ENCODE results near the gene RBBP8NL.

Gene RBBP8NL

DNA sequence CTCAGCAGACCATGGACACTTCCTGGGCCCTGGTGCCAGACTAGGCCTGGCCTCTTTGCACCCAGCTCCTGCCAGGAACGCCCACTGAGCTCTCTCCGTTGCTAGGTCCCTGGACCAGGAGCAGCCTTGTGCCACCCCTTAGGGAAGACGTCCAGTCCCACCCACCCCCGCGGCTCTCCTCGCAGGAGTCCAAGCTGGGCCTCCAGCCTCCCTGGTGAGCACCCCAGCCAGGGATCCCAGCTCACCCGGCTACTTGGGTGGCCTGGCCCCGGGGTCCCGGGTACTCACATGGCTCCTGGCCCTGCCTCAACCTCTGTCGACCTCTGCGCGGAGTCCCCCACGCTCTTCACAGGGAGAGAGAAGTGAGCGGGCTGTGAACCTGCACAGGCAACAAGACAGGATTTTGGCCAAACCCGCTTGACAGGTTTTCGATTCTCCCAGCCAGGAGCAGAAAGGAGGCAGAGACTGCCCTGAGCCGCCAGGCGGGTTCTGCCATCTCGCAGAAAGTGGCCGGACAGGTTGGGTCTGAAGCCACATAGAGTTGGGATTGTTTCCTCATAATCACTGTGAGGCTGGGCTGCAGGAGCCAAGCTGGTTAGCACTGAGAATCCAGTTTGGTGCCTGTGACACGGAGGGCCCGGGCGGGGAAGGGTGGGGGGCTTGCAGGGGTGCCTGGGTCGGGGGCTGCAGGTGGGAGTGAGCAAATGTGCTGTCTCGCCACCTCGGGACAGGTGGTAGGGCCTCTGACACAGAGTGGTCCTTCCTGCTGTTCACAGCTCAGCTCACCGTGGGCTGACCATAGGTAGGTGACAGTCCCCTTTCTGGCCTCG lies at the start of gene RBBP8NL:
TSS of gene RBBP8NL (minus strand) at position 368 of the 830 bp plus-strand sequence. CDS start 7,892 bp downstream, outside the sequence.
- DNase-seq: no peak

GRCh38 chr20:62476056-62476838 lies 48.9 kb upstream of the RBBP8NL start:
- no peak for DNase-seq

DNA sequence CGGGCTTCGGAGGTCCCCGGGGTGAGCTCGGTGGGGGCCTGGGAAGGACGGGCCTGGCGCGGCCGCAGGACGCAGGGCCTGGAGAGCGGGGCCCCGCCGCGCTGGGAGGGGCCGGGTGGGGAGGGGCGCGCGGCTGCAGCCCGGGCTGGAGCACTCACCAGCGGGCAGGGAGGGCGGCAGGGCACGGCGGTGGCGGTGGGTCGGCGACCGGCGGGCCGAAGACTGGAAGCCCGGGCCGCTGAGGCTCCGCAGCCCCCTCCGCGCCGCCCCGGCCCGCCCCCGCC lies 48.4 kb upstream of the RBBP8NL start, which contains the start of gene GATA5:
TSS of gene GATA5 (minus strand) at position 224 of the 284 bp plus-strand sequence. CDS start 474 bp downstream, outside the sequence.
- no peak for DNase-seq

GRCh38 chr20:62475027-62475771 lies 47.9 kb upstream of the RBBP8NL start:
- DNase-seq: no peak

GRCh38 chr20:62474604-62475026 lies 47.3 kb upstream of the RBBP8NL start:
- no peak for DNase-seq

- no peak for DNase-seq
These were observed 46.6 kb upstream of the RBBP8NL start for GRCh38 chr20:62473717-62474603.

- no peak for DNase-seq
These were observed 45.7 kb upstream of the RBBP8NL start for GRCh38 chr20:62472941-62473585.

DNA sequence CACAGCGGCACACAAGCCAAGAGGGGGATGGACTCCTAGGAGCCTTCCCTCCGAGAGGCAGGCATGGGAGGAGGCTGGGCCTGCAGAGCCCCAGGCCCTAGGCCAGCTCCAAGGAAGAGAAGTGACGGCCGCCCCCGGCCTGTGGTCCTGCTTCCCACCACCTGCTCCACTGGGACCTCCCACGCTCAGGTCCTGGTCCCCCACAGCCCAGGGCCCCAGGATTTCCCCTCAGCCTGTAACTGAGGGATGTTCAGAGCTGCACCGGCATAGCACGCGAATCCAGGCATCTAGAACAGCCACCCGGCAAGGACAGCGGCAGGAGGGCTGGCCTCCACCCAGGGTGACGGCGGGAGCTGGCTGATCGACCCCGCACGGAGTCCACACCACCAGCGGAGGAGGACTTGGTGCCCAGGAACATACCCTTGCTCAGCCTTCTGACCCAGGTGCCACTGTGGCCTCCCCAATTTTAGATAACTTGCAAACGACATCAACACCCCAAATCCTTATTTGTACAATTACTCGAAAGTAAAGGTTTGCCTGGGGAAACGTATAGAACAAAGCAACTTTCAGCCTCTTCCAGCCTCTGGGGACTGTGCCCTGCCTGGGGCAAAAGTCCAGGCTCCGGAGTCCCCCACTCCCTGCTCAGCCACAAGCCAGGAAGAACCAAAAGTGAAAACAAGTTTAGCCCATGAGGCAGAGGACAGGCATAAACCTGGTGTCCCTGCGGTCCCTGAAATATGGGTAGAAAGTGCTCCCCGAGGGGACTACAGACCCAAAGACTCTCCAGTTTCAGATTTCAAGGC lies 45.0 kb upstream of the RBBP8NL start:
- no peak for DNase-seq

DNA sequence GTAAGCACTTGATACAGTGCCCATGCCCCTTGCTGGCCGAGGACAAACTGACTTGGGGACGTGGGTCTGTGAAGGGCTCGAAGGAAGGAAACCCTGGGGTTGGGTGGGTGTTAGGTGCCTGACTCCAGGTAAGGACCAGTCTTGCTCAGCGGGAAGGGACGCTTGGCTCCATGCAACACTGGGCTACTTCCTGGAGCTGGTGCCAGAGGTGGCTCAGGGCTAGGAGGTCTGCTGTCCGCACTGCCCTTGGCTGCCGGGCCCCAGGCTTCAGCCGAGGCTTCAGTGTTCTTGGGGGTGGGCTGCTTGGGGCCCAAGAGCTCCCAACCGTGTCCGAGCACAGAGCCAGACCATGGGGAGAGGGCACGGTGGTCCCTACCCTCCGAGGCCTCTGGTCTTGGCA lies 43.1 kb upstream of the RBBP8NL start:
- DNase-seq: no peak

DNA sequence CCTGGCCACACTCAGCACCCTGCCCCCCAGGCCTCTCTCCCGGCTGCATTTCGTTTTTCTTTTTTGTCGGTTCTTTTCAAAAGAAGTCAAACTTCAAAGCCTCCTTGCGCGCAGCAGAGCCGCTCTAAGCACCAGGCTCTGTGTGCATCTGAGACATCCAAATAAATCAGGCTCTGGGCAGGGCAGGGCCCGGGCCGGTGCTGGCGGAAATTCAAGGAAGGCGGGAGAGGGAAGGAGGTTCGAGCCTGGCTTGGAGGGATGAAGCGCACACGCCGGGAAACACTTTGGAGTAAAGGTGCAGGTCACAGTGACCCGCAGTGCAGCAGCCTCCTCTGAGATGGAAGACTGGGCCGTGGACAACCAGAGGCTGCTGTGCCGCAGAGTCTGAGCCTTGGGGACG lies 42.7 kb upstream of the RBBP8NL start:
- DNase-seq: no peak

DNA sequence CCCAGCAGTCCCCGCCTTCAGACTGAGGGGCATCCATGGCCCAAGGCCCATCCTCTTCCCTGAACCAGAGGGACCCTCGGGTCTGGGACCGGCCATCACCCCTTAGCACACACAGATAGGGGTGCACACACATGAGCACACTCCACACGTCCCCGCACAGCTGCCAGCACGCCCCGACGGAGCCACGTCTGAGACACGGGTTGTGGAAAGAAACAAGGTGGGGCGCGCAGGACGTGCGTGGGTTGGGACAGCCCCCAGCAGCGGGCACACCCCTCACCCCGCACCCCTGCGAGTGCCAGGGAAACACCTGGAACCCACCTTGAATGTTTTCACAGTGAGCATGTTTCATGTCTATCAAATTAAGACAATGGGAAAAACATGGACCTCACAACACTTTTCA lies 42.0 kb upstream of the RBBP8NL start:
- DNase-seq: no peak

DNA sequence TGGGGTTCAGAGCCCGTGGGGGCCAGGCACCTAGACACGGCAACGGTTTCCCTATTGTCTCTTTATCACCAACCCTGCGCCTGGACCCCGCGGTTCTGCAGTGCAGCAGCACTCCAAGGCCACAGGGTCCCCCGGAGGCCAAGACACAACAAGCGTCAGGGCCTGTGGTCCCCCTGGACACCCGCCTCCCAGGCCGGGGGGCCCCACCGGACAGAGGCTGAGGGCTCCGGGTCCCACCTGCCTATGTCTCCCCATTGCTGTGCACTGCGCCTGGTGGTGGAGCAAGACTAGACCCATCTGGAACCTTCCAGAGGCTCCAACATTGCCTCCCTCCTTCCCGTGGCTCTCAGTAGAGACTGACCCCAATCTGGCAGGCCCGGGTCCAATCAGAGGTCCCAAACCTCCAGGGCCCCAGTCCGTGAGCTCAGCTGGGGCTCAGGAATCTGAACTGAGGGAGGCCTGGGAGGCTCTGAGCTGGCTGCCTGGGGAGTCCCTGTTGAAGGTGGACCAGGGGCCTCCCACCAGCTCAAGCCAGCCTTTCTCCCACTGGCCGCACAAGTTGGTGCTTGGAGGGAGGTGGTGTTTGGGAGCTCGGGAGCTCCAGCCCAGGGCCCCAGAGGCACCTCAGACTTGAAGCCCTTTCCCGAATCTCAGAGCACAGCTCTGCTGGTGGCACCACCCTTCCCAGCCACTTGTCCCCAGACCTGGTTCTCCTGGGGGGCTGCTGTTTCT lies 39.6 kb upstream of the RBBP8NL start:
- DNase-seq: no peak

DNA sequence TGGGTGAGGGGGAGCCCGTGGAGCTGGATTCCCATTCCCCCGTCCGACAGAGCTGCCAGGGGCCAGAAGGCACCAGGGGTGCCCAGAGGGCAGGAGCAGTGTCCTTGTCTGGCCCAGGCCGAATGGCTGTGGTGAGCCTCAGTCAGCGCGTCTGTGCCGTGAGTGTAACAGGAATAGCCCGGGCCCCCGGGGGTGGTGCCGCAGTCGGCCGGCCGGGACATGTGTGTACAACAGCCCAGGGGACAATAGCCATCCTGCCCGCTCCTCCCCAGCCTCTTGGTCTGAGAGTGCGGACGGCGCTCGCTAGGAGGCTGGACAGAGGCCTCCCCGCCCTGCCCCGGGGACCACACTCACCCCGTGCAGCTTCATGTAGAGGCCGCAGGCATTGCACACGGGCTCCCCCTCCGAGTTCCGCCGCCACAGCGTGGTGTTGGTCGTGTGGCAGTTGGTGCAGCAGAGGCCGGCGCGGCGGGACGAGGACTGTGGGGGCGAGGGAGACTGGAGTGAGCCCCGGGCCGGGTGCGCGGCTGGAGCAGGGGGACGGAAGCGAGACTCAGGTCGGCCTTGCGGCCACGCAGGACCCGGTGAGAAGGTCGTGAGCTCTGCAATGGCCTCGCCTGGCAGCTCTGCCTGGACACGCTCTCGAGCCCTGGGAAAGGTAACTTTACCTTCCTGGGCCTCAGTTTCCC lies 38.9 kb upstream of the RBBP8NL start:
- DNase-seq: no peak

- no peak for DNase-seq
These were observed 37.7 kb upstream of the RBBP8NL start for GRCh38 chr20:62464990-62465389.

DNA sequence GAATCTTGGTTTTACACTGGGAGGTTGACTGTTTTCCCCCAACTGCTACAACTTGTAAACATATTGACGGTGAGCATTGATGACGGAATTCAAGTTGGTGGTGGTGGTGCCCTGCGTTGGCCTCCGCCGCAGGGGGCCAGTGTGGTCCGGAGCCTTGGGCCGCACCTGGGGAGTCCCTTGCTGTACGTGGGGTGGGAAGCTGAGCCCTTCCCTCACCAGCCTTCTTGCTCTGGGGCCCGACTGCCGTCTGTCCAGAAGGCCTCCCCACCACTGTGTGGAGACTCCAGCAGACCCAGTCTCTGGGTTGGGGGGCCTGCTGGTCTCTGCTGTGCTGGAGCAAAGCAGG lies 37.1 kb upstream of the RBBP8NL start:
- DNase-seq: no peak

DNA sequence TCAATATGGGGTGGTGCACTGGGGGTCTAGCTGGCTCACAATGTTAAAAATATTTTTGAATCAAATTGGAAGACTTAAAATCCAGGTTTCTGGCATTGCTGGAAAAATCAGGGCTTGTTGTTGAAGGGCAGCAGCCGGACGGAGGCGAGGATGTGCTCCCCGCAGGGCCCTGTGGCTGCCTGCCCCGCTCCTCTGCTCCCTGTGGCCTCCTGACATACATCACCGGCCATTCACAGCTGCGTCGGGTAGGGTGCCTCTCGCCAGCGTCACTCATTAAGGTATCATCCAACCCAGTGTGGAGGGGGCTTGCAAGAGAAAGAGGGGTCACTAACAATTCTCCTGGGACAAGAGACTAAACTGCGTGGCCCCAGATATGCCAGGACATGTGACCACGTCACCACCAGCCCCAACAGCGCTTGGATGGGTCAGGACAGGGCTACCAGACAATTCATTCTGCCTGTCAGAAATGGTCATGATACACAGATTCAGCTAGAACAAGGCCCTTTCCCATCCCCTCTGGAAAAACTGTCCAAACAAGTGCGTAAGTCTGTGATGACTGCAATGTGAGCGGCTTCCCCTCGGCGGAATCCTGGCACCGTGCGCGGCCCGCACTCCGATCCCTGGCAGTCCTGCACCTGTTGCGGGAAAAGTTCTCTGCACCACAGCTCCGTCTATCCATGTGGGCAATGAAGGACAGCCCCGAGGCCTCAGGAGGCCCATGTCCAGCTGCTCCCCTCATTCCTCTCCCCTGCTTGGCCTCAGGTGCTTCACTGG lies 36.5 kb upstream of the RBBP8NL start:
- DNase-seq: no peak

GRCh38 chr20:62462976-62463592 lies 35.7 kb upstream of the RBBP8NL start:
- DNase-seq: no peak

DNA sequence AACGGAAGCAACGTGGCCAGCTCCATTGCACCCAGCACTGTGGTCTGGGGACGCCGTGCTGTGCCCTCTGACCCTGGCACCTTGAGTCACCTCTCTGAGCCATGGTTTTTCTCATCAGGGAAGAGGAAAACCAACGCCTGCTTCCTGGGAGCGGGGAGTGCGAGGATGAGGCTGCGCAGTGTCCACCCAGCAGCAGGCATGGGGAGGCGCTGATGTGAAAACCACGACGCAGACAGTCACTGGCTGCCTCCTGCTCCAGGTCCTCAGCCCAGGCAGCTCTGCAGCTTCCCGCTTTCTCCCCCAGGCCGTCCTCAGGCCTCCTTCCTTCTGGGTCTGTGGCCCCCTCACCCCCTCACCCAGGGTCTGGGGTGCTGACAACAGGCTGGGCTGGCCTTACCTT lies 34.5 kb upstream of the RBBP8NL start:
- no peak for DNase-seq

All from stimulated activated CD4-positive, alpha-beta T cell treated with anti-CD3 and anti-CD28 coated beads, Interleukin-2, amount 100 ng/mL, for 48 hours (primary cell).